Progenitor cell of endocrine pancreas (in vitro differentiated cells): Measurements from ENCODE around the gene ZNF85. TPM values are rescaled to one million over a fixed set of nuclear protein-coding genes. Genes with fewer than 3 reads are reported as not detected.
"Not testable (repeated sequence)": the region's sequence is repeated elsewhere in the genome, so short reads cannot be mapped to it uniquely, and the experiment has no call there.

Experiments
- DNase-seq: peaks from one replicate; pipeline ENCODE4 v3.0.0; 2021; ENCODE audit warnings: low spot score; ENCODE audit not compliant: unreplicated experiment
- H3K27ac Mint-ChIP-seq: 2 replicates; pipeline ENCODE4 v1.8.0; 2021; ENCODE audit warnings: mild to moderate bottlenecking, moderate library complexity, mixed read lengths
- H3K27me3 Mint-ChIP-seq: 2 replicates; pipeline ENCODE4 v1.8.0; 2021; ENCODE audit warnings: mixed read lengths
- H3K36me3 Mint-ChIP-seq: 2 replicates; pipeline ENCODE4 v1.8.0; 2022; ENCODE audit warnings: mixed read lengths; ENCODE audit not compliant: insufficient read depth
- H3K4me1 Mint-ChIP-seq: 2 replicates; pipeline ENCODE4 v1.8.0; 2021; ENCODE audit warnings: low read depth, mixed read lengths
- H3K4me3 Mint-ChIP-seq: 2 replicates; pipeline ENCODE4 v1.8.0; 2021; ENCODE audit warnings: low read depth, mild to moderate bottlenecking, moderate library complexity, mixed read lengths
- H3K9me3 Mint-ChIP-seq: 2 replicates; pipeline ENCODE4 v1.8.0; 2021; ENCODE audit warnings: low read depth, mixed read lengths
- CTCF ChIP-seq: fragments of 200-600 bp; sonication (generic); IDR thresholded peaks from one replicate; pipeline ENCODE4 v1.5.0; 2021; ENCODE audit warnings: antibody characterized with exemption, mild to moderate bottlenecking; ENCODE audit not compliant: unreplicated experiment
- total RNA-seq: library from RNA; stranded (reverse); gene quantifications from 2 replicates; pipeline ENCODE4 v1.2.1, GENCODE V29; 2021

The ZNF85 gene
- total RNA-seq, 1 donor from 2014 or later, result 26.8 TPM

GRCh38 chr19:20969498-20969897 is 46.4 kb downstream of the ZNF85 start:
- Mint-ChIP-seq H3K4me1 (no peaks in the 10 kb centered on the region), H3K27me3 (no peaks in the 10 kb centered on the region), H3K4me3 (no peak overlapping the region), H3K9me3 (no peaks in the 10 kb centered on the region), H3K36me3 (no peaks in the 10 kb centered on the region), H3K27ac (no peak overlapping the region)
- no peak for TF ChIP-seq CTCF
- no peak for DNase-seq

GRCh38 chr19:20969898-20970297 is 46.8 kb downstream of the ZNF85 start:
- TF ChIP-seq CTCF, result no peak
- Mint-ChIP-seq H3K9me3 (no peaks in the 10 kb centered on the region), H3K4me3 (no peak overlapping the region), H3K27ac (no peak overlapping the region), H3K4me1 (no peaks in the 10 kb centered on the region), H3K36me3 (no peaks in the 10 kb centered on the region), H3K27me3 (no peaks in the 10 kb centered on the region)
- no peak for DNase-seq

- H3K4me1 Mint-ChIP-seq, H3K27ac Mint-ChIP-seq, H3K36me3 Mint-ChIP-seq, H3K27me3 Mint-ChIP-seq, H3K4me3 Mint-ChIP-seq, DNase-seq: not testable (repeated sequence)
- H3K9me3 Mint-ChIP-seq, result peaks cover 21% of the 10 kb centered on the region
Measured at GRCh38 chr19:20992788-20993187, 69.7 kb downstream of the ZNF85 start.

GRCh38 chr19:20999731-21000352 is 76.8 kb downstream of the ZNF85 start:
- no peaks in the 10 kb centered on the region for H3K9me3 Mint-ChIP-seq
- peak overlapping the region; percentile 94 for H3K4me3 Mint-ChIP-seq
- H3K27me3 Mint-ChIP-seq, result no peaks in the 10 kb centered on the region
- no peaks in the 10 kb centered on the region for H3K36me3 Mint-ChIP-seq
- DNase-seq, result peak; percentile 78
- no peak for TF ChIP-seq CTCF
- peak overlapping the region; percentile 99 for H3K27ac Mint-ChIP-seq
- peaks cover 6% of the 10 kb centered on the region for H3K4me1 Mint-ChIP-seq

Other genes starting within 250 kb of the ZNF85 start
- 30.6 and 31.2 TPM in 2 replicates for gene ZNF66, start 146.9 kb upstream of the ZNF85 start, total RNA-seq
- gene ZNF430, start 97.4 kb downstream of the ZNF85 start, total RNA-seq, result 22.8 and 24.1 TPM in 2 replicates
- gene ZNF714, start 159.0 kb downstream of the ZNF85 start, total RNA-seq, result 51.5 and 55.5 TPM in 2 replicates
- 55.4 and 60.0 TPM in 2 replicates for gene ZNF431, start 218.8 kb downstream of the ZNF85 start, total RNA-seq